Pulmonary artery endothelial cell (primary cell): ENCODE measurements around the gene PRKG1. TPM values are rescaled to one million over a fixed set of nuclear protein-coding genes. Genes with fewer than 3 reads are reported as not detected.
"Not testable (repeated sequence)": the region's sequence is repeated elsewhere in the genome, so short reads cannot be mapped to it uniquely, and the experiment has no call there.

Experiments
- DNase-seq: peaks from one replicate; pipeline ENCODE4 v3.0.0-alpha.2; 2011; ENCODE audit warnings: low read depth, low spot score
- total RNA-seq: library from RNA; depleted of rRNA; stranded (reverse); fragments of >200 nt; gene quantifications from 2 replicates; pipeline ENCODE4 v1.2.3, GENCODE V29; 2014

The PRKG1 gene
- total RNA-seq, 1 donor from 2014 or later = 1.3 TPM

DNA sequence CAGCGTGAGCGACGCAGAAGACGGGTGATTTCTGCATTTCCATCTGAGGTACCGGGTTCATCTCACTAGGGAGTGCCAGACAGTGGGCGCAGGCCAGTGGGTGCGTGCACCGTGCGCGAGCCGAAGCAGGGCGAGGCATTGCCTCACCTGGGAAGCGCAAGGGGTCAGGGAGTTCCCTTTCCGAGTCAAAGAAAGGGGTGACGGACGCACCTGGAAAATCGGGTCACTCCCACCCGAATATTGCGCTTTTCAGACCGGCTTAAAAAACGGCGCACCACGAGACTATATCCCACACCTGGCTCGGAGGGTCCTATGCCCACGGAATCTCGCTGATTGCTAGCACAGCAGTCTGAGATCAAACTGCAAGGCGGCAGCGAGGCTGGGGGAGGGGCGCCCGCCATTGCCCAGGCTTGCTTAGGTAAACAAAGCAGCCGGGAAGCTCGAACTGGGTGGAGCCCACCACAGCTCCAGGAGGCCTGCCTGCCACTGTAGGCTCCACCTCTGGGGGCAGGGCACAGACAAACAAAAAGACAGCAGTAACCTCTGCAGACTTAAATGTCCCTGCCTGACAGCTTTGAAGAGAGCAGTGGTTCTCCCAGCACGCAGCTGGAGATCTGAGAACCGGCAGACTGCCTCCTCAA lies 1159.2 kb downstream of the PRKG1 start:
- DNase-seq = not testable (repeated sequence)

DNA sequence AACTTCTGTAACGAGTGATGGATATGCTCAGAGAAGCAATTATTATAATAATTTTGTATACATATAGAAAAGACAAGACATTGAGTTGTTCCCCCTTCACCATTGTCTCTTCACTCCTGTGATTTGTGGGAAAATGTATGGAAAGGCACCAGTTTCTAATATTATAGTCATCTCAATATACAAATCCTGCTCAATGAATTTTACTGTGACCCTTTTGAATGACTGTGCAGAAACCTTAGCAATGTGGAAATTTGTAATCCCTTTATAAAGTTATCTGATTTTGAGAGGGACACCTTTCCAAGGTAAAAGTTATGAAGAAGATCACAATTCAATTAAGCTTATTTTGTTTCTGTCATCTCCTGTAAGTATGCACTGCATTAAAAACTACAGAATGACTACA lies 1165.5 kb downstream of the PRKG1 start:
- DNase-seq = no peak

DNA sequence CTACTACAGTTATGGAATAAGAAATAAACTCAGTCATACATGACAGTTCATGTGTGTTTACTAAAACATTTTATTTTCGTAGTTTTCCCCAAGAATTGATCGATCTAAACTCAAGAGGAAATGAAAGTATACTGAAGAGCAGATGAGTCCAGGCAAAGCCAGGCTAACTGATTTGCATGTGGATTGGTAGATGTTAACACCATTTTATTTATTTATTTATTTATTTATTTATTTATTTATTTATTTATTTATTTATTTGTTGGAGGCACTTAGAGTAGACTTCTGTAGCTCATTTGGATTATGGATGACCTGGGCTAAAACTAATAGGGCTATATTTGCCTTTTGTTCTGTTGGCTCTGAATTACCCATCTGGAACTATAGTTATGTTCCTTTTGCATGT lies 1171.3 kb downstream of the PRKG1 start:
- no peak for DNase-seq

DNA sequence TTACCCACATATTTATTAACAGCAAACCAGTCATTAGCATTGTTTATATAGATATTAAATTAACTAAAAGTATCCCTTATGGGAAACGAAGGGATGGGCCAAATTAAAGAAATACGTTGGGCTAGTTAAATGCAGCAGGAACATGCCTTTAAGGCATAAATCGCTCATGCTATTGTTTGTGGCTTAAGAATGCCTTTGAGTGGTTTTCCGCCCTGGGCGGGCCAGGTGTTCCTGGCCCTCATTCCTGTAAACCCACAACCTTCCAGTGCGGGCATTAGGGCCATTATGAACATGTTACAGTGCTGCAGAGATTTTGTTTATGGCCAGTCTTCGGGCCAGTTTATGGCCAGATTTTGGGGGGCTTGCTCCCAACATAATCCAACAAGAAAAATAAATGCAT lies 1173.6 kb downstream of the PRKG1 start:
- not testable (repeated sequence) for DNase-seq

DNA sequence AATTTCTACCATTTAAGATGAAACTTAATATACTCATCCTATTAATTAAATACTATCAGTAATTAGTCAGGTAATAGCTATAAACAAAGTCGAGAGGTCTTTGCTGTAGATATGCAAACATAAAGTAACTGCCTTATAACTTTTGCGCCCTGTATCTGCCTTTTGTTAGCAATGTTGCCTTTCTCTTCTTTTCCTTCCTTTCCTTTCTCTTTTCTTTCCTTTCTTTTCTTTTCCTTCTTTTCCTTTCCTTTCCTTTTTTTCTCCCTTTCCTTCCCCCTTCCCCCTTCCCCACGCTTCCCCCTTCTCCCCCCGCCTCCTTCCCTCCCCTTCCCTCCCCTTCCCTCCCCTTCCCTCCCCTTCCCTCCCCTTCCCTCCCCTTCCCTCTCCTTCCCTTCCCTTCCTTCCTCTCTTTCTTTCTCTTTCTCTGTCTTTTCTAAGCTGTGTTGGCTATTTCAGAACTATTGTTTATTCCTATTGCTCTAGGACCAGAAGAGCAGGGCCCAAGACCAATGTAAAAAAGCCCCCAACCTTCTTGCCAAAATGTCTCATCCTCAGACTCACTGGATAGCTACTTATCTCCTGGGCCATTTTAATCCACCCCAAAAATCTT lies 1174.5 kb downstream of the PRKG1 start:
- no peak for DNase-seq

DNA sequence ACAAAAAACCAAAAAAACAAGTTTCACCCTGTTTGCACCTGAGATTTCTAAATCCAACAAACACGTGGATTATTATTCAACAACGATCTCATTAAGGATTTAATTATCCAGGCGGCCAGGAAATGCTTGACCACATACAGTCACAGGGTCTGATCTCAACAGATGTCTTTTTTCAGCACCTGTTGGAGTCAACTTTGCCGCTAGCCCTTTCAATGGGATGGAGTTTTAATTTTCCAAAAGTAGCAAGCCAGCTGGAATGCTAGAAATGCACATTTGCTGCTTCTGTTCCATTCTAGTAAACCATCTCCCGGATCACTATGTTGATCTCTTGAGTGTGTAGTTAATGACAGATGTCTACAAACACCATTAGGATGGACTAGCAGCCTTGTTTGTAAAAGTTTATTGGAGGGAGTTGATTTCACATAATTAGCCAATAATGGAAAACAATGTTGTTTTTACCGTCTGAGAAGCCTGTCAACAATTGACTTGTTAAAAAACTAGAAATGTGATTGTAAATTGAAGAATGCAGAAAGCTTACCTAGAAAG lies 1175.6 kb downstream of the PRKG1 start:
- DNase-seq = no peak

DNA sequence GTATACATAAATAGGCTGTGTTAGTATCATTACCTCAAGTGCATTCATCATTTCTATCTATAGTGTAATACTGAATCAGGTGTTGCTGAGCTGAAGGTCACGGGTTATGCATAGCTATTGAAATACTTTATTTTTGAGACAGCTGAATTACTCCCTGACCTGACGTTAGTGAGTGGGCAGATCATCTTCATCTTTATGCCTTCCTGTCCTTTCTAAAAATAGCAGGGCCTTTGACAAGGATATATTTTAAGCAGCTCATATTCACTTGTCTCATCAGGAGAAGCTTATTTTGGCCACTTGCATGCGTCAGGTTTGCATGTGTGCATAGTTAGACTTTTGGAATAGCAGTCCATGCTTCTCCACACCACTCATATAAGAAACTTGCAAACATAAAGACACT lies 1176.2 kb downstream of the PRKG1 start:
- no peak for DNase-seq

DNA sequence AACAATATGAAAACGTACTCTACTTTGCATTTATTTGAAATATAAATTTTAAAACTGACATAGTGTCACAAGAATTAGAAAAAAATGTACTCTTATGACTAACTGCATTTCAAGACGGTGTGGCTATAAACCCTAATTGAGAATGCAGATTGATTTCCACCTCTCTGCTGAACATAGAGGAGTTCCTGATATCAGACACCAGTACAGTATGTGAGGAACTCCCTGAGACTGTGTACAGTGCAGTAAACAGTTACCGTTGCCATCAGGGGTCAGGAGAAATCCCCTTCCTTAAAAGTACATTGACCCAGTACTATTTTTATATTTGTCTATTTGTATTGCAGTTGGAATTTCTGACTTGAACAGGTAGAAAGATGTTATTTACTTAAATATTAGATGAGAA lies 1178.0 kb downstream of the PRKG1 start:
- DNase-seq = no peak

DNA sequence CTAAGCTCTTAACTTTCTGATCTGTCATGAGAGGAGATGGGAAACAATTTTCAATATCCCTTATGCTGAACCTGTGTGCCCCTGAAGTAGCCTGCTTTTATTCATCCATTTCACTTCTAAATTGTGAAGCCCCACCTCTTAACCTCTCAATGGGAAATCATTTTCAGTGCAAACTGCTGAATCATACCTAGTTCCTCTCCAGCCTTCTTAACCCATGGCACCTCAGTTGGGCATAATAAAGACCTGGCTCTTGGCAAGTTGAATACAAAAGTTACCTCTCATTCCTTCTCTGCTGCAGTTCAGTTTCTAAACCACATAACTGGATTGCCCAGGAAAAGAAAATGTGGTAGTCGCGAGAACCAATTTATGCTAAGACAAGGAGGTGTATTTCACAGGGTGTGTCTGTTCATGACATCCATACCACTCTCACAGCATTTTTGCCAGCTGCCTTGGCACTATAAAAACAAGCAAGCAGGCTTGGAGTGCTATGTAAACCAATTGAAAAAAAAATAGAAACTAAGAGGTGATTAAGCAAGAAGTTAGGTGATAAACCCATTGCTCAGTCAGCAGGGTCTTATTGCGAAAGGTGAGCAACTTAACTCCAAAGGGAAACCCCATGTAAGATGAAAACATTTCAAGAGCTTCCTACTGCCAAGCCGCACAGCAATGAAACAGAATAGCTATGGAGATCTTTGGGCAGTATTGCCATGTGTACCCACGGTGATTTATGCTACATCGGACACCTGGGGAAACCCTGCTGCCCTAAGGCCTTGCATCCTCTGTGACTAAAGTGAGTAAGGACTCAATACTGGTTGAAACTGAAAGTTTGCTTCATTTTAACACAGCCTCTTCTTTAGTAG lies 1182.8 kb downstream of the PRKG1 start:
- DNase-seq = no peak

DNA sequence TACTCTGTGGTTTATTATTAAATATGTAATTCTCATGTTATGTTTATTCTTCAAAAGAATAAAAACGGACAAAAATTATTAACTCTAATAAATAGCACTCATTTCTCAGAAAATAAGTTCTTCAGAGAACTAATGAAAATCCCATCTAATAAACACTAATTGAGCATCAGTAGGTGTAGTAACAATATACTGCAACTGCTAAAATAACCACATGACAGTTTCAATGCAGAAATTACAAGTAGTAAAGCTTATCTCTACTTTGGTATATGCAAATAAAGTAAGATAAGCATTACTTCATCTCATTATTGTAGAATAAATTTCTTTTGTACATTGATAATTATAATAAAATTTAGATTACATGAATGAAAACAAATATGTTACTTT lies 1183.4 kb downstream of the PRKG1 start:
- no peak for DNase-seq

DNA sequence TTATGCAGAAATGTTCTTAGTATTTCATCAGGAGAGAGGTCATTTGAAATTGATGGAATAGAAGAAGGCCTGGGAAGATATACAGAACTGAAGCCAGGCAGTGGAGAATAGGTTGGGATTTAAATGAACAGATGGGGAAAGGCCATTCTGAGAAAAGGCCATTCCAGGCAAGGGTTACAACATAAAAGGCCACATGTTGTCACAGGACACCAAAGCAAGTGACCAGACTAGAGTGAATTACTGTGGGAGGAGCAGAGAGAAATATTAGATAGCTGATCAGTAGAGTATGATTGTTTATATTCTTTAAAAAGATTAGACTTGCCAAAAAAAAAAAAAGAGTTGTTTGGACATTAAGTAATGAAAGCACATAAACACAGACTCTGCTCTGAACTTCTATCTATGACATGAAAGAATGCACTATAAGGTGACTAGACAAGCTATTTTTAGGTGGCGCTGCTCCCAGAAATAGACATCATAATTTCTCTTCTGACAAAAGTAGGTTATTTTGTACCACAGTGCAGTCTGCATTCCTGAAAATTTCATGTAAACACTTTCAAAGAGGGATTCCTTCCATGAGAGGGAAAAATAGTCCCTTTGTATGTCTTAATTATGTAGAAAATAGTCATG lies 1184.6 kb downstream of the PRKG1 start:
- DNase-seq = no peak

DNA sequence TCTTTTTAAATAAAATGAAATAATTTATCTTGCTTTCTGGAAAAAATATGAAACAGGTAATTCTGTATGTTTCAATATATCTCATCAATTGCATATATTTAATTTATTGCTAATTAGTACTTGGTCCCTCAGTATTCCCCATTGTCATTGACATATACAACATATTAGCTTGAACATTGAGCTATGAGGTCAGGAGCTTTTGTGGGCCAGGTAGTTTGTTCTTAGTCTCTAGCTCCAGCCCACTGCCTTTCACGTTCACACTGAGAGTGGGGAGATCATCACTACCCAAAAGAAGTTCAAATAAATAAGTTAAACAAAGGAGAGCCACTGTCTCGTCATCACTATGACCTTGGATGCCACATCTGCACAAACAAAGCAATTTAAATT lies 1185.1 kb downstream of the PRKG1 start:
- no peak for DNase-seq

DNA sequence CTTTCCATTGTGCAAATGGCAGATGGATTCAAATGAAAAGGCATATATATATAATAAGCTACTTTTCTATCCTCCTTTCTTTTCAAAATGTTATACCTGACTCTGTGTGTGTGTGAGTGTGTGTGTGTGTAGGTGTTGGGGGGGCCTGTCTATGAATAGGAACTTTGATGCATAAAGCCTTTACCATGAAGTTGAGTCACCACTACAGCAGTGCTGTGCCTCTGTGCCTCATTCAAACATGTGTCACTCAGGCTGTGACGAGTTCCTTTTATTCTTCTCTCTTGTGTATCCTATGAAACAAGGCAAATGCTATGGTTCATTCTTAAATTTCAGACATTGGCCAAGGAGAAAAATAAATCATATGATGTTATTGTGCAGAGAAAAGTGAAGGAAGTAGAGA lies 1187.1 kb downstream of the PRKG1 start:
- DNase-seq = no peak

DNA sequence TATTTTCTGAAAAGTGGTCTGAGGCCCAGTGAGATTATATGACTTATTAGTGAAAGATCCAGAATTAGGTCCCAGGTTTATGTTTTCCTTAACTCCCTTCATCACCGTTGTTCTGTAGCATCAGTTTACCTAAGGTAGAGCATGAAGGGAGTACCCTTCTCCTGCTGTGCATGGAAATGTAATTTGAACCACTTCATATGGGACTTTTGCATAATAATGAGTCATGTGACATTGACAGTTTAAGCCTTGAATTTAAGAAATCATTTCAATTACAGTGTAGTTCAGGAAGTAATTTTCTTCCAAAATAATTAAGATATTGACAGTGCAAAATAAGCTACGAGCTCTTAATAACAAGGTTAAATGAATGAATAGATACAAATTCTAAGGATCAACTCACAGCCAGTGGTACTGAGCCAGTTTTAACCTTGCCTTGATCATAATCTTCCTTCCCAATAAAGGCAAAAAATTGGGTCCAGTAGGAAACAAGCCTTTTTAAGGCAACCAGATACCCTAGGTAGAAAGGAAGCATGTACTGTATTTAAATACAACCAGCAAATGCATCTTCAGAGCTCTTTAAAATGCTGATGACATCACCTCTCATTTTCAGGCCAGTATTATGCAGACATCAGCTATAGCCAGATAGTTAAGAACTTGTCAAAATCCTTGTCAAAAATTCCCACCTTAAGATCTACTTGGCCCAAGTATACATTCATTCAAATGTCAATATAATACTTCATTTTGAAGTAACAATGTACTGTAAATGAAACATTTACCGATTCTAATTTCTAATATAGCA lies 1191.0 kb downstream of the PRKG1 start:
- no peak for DNase-seq

DNA sequence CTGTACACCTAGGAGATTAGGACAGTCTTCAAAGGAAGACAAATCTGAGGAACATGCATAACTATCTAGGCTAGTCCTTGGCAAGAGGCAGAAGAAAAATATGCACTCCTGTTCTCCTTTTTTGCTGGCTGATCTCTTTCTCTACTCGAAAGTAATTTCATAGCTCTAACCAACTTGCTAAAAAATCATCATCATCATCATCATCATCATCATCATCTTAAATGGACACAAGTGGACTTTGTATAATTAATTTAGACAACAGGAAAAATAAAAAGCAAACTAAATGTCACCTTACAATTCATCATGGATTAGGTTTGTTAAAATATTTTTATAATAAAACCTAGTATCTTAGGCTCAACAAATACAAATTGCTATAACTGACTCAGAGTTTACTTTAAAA lies 1192.6 kb downstream of the PRKG1 start:
- no peak for DNase-seq

DNA sequence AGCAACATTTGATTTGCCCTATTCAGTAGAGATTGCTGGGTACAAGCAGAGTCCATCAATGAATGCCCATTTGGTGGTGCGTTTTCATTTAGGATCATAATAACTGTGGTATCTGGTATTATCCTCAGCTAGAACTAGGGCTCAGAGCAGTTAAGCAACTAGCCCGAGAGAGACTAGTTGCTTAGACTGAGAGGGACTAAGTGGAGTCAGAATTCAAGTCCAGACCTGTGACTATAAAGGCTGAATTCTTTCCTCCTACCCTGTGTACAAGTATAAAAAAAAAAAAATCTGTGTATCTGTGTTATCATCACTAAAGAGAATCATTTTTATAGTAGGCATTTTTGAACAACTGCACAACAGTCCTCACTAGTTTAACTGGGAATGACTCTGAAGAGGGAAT lies 1194.5 kb downstream of the PRKG1 start:
- no peak for DNase-seq

DNA sequence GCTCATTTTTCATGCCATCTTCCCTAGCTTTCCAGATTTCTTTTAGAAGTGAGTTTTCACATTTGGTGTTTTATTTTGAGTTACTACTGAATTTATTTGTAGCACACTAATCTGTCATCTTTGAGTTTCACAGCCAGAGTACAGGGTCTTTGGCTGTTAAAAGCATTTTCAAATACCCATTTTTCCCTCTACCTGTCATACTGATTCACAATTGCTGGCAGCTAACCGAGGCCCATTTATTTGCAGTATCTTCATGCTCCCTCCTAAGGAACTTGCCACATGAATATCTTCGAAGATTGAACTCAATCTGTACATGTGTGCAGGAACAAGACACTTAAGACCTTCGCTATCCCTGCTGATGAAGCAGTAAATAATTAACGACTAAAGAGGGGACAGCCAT lies 1194.9 kb downstream of the PRKG1 start:
- DNase-seq = no peak

DNA sequence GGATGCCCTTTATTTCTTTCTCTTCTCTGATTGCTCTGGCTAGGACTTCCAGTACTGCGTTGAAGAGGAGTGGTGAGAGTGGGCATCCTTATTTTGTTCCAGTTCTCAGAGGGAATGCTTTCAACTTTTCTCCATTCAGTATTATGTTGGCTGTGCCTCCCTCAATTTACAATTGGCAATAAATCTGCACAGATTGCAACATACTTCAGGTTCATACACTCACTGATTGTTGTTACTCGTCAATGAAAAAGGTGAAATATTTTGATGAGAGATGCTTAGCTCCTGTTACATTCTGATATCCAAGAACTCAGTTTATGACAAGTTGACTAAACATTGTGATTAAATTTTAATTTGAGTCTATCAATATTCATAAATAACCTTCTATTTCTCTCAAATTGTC lies 1201.9 kb downstream of the PRKG1 start:
- DNase-seq = no peak

DNA sequence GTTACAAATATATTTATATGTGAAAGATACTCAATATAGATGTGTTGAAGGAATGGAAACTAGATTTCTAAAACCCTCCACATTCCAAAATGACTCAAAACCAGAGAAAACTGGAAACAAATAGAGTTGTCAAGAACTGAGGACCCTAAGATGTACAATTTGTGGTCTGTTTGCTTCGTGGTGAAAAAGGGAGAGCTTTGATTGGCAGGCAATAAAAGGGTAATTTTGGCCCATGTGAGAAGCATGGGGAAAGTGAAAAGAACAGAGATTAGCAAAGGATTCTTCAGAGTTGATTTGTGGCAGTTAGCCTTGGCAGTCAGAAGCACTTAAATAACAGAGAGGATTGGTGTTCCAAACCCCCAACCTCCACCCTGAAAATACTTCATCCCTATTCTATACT lies 1202.7 kb downstream of the PRKG1 start:
- DNase-seq = no peak

DNA sequence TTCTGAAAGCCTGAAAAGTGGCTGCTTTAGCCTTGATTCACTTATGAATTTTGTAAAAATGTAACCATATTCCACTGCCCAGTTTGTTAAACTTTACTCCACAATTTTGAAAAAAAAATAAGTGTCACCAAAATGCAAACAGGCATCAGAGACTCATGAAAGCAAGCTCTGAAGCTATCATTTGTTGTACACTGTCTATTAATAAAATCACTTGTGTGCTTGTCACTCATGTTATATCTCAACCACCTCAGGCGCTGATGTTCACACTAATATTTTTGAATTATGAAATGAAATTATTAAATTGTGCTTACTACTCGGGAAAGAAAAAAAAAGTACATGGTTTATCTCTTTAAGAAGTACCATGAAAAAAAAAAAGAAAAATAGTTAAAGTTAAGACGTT lies 1205.3 kb downstream of the PRKG1 start:
- DNase-seq = no peak

DNA sequence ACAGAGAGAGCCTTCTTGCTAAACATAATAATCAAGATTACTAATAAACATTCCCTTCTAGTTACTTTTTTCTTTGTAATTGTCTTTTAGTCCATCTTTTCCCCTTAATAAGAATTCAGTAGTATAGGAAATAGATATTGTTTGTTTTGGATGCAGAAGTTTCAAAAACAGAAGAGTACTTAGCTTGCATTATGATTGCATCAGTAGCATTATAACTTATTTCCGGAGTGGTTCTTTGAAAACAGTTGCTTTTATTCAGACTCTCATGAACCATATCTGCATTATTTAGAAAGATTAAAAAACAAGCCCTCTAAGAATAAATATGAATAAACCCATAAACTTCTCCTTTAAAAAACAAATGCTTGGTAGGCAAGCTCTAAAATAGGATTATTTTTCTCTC lies 1205.8 kb downstream of the PRKG1 start:
- DNase-seq = no peak
